ENCODE measurements around the gene EEF1AKMT1.

EEF1AKMT1 gene

DNA sequence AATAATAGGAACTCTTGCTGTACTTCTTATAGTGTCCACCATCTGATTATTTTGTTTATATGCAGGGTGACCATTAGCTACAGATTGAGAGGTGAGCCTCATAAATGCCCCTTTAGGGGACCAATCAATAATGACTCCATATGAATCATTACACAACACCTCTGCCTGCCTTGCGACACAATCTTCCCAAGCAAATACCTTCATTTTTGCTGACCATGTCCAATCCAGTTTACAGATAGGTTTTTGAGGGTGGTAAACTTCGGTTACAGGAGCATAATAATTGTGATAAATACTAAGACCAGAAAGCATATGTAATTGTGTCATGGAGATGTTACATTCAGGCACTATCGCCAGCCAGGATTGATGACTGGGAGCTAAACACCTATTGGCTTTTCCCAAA lies 93.9 kb downstream of the EEF1AKMT1 start:
- H3K27ac ChIP-seq (ENCODE audit: low read depth, low read length), result no peak overlapping the region
- peak; percentile 14 to 58 for DNase-seq
- H3K4me1 ChIP-seq (ENCODE audit: control insufficient read depth in 1 of 2, insufficient read depth in 2 of 2, low read length in 2 of 2), result peaks cover 2 to 15% of the 10 kb centered on the region in 2 experiments
- no peak overlapping the region for H2BK120ac ChIP-seq (ENCODE audit: insufficient read depth, low read length, poor library complexity)
- H3K9ac ChIP-seq (ENCODE audit: low read length), result no peak overlapping the region
- no peak overlapping the region for H2AK5ac ChIP-seq (ENCODE audit: low read length)
- no peak overlapping the region for H3K14ac ChIP-seq (ENCODE audit: low read length)
- H3K36me3 ChIP-seq (ENCODE audit: control insufficient read depth in 1 of 2, insufficient read depth in 2 of 2, low read length in 2 of 2), result no peaks in the 10 kb centered on the region
- no peak overlapping the region for H4K91ac ChIP-seq (ENCODE audit: low read depth, low read length)
- no peak overlapping the region for H3K4ac ChIP-seq (ENCODE audit: low read depth, low read length)
- no peak overlapping the region for H2BK5ac ChIP-seq (ENCODE audit: low read depth, low read length, poor library complexity)
- H4K8ac ChIP-seq (ENCODE audit: low read depth, low read length), result no peak overlapping the region
- H3K23ac ChIP-seq (ENCODE audit: low read length), result no peak overlapping the region
- no CpG with 5 or more reads among the region's 3 CpGs for WGBS (ENCODE audit: extremely low coverage, insufficient coverage, insufficient read length)
- no peak overlapping the region for H3K4me3 ChIP-seq (ENCODE audit: low read depth, low read length)
- no peak overlapping the region for H2AFZ ChIP-seq (ENCODE audit: insufficient read depth, low read length, poor library complexity)
- H3K18ac ChIP-seq (ENCODE audit: low read length), result no peak overlapping the region
- H3K79me2 ChIP-seq (ENCODE audit: control insufficient read depth, insufficient read depth, low read length, poor library complexity), result no peaks in the 10 kb centered on the region
- H3K79me1 ChIP-seq (ENCODE audit: low read length), result peaks cover 2% of the 10 kb centered on the region
- no peaks in the 10 kb centered on the region for H3K27me3 ChIP-seq (ENCODE audit: insufficient read depth, low read length)
- H2BK12ac ChIP-seq (ENCODE audit: low read length), result no peak overlapping the region
- H3K9me3 ChIP-seq (ENCODE audit: insufficient read depth, low read depth, low read length), result no peaks in the 10 kb centered on the region
- no peak overlapping the region for H4K12ac ChIP-seq (ENCODE audit: low read depth, low read length)
- no peak overlapping the region for H3K4me2 ChIP-seq (ENCODE audit: low read length)

Measured in trophoblast cell (in vitro differentiated cells and primary cell).